Stimulated activated CD4-positive, alpha-beta T cell treated with anti-CD3 and anti-CD28 coated beads, TNF-alpha, amount 100 ng/mL, for 1 hour (primary cell): ENCODE measurements around the gene TRIM54.
"Not testable (repeated sequence)": the region's sequence is repeated elsewhere in the genome, so short reads cannot be mapped to it uniquely, and the experiment has no call there.

Experiments used
- DNase-seq, 3 donors: peaks; one replicate each; pipeline ENCODE4 v3.0.0-alpha.2; 2020; ENCODE audit warnings: low read depth in 3 of 3, low spot score in 1 of 3

Gene TRIM54

GRCh38 chr2:27309651-27310050, 27.4 kb downstream of the TRIM54 start:
- DNase-seq = no peak

- no peak for DNase-seq
Observed at GRCh38 chr2:27312152-27312551, 29.9 kb downstream of the TRIM54 start.

- no peak for DNase-seq
Observed at GRCh38 chr2:27313882-27314645, 31.8 kb downstream of the TRIM54 start.

- DNase-seq = no peak
Observed at GRCh38 chr2:27314709-27315108, 32.5 kb downstream of the TRIM54 start.

GRCh38 chr2:27315122-27315521, 32.9 kb downstream of the TRIM54 start:
- no peak for DNase-seq

GRCh38 chr2:27316655-27317412, 34.6 kb downstream of the TRIM54 start:
- DNase-seq = no peak

GRCh38 chr2:27319839-27320238, 37.6 kb downstream of the TRIM54 start:
- not testable (repeated sequence) for DNase-seq

GRCh38 chr2:27320958-27321543, 38.8 kb downstream of the TRIM54 start:
- DNase-seq = no peak

- DNase-seq = no peak
Observed at GRCh38 chr2:27322301-27322765, 40.1 kb downstream of the TRIM54 start.

- DNase-seq = peak; percentile 60 to 76 (median 62)
Observed at GRCh38 chr2:27322766-27323595, 40.8 kb downstream of the TRIM54 start, which contains the start of gene MPV17. Gene MPV17, minus strand, starts transcription at chr2:27323097. Its CDS starts 580 bp downstream, at chr2:27322517.

GRCh38 chr2:27323596-27324285, 41.5 kb downstream of the TRIM54 start:
- no peak for DNase-seq

- no peak for DNase-seq
Observed at GRCh38 chr2:27324720-27325119, 42.5 kb downstream of the TRIM54 start.

GRCh38 chr2:27335311-27335710, 53.1 kb downstream of the TRIM54 start:
- no peak for DNase-seq

GRCh38 chr2:27336173-27336572, 53.9 kb downstream of the TRIM54 start:
- no peak for DNase-seq

- no peak for DNase-seq
Observed at GRCh38 chr2:27347641-27348040, 65.4 kb downstream of the TRIM54 start.

- no peak for DNase-seq
Observed at GRCh38 chr2:27350106-27350693, 68.0 kb downstream of the TRIM54 start.

- DNase-seq = no peak
Observed at GRCh38 chr2:27351802-27352598, 69.8 kb downstream of the TRIM54 start.

- not testable (repeated sequence) for DNase-seq
Observed at GRCh38 chr2:27353386-27353761, 71.1 kb downstream of the TRIM54 start.
